ENCODE data around the gene SRD5A2.

The SRD5A2 gene

GRCh38 chr2:31474296-31474695 lies 106.4 kb downstream of the SRD5A2 start:
- DNase-seq (ENCODE audit: low spot score): no peak
- Mint-ChIP-seq H3K27ac (no peak overlapping the region), H3K4me3 (no peak overlapping the region), H3K9me3 (no peaks in the 10 kb centered on the region), H3K36me3 (ENCODE audit: low read depth) (no peaks in the 10 kb centered on the region), H3K4me1 (ENCODE audit: low read depth) (no peaks in the 10 kb centered on the region), H3K27me3 (ENCODE audit: low read depth) (peaks cover 7% of the 10 kb centered on the region)

All from T-helper 2 cell treated with Interferon-gamma antibody and Interleukin-4, amounts not matched to agents 5 μg/mL and 100 μg/mL, for 36 hours (primary cell).